GM19452 (cell line): ENCODE measurements around the gene LOXL4.
"Not testable (repeated sequence)": the region's sequence is repeated elsewhere in the genome, so short reads cannot be mapped to it uniquely, and the experiment has no call there.

Experiments used
- ATAC-seq: cut with Tn5 transposase; IDR thresholded peaks from one replicate; pipeline ENCODE4 v1.9.1; 2021; ENCODE audit not compliant: unreplicated experiment

The LOXL4 gene

DNA sequence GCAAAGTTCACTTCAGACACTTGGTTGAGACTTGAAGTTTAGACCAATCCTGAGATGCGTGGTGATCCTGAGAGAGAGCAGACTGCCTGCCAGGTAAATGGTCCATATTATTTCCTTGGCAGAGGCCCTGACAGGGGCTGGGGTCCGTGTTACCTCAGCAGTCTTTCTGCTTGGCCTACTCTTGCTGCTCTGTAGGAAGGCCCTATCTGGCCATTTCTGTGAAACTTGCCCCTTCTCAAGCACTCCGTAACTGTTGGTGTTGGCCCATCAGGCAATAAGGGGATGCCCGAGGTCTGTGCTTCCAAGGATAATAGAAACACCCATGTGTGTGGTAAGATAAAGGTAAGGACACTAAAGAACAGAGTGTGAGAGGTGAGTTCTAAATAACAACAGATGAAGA, 20.0 kb downstream of the LOXL4 start:
- ATAC-seq, result no peak

DNA sequence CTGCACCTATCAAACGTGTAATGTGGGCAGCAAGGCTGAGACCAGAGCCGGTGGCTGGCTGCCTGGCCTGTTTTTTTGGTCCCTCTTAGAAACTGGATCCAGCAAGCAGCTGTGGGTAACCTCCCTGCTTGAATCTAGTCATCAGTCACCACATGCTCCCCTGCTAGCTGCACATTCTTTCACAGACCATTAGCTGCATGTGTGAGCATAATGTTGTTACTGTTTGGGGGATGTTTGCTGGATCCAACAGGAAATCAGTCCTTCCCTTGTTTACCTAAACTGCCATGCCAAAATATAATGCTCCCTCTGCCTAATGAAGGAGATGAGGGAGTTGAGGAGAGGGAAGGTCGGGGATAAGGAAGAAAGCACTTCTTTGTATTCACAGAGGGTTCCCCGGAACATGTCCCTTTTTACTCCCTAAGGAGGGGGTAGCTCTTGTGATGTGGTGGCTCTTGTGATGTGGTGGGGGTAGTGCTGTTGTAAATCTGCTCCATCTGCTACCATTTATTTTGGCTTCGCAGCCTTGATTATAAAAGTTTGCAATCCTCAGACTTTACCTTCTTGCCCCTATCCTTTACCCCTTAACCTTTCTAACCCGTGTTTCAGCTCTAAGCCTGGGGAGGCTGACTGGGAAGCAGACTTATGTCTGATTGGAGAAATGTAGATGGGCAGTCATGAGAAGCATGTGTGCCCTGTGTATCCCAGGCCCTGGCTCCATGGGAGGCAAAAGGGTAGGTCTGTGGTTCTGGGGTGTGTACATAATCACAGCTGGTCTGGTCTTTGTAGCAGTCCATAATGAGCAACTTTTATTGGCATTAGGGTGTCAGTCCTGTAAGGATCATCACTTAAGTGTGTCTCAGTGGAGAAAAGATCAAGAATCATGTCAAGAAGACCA, 20.8 kb downstream of the LOXL4 start:
- ATAC-seq, result no peak

DNA sequence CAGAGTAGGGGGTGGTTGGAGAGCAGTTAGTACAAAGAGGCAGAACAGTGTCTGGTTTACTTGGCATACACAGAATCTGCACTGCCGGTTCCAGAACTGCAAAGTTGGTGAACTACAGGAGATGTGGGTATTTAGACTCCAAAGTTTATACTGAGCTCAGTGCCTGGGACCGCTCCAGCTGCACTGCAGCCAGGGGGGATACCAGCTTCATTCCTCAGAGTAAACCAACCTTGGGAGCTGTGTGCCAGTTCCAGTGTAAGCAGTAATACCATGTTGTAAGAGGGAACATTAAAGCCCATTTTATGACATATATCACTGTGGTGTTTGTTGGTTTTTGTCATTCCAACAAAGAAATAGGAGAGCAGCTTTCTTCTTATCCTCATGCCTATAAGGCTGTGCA, 23.4 kb downstream of the LOXL4 start:
- no peak for ATAC-seq

DNA sequence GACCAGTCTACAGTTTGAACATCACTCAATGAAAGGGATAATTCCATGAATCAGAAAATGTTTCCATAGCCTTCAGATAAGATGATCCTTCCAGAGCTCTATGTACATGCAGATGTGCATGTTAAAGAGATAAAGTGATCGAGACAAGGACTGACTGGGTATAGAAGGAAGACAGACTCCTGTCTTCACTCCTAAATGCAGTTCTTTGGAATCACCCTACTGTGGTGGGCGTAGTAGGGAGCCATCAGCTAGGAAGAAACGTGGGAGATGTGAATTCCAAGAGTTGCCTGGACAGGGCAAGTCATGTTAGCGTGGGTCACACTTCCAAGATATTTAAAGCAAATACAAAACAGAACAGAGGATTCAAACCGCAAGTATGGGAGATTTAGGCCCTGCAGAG, 23.9 kb downstream of the LOXL4 start:
- ATAC-seq, result no peak

DNA sequence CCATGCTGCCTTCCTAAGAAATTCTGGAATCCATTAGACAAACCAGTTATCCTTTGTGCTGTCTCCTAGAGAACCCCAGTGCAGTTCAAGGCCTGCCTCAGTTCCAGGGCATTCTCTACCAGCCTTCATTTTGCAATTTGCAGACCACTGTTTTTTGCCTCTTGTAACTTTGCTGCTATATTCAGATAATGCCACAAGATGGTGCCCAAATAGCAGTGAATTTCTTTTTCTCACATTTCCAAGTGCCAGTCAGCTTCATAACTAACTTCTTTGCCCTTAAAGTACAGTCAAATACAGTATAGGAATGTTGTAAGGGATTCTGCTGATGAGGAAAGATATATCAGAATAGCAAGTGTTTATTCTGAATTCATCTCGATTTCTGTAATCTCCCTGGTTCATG, 25.2 kb downstream of the LOXL4 start:
- no peak for ATAC-seq

DNA sequence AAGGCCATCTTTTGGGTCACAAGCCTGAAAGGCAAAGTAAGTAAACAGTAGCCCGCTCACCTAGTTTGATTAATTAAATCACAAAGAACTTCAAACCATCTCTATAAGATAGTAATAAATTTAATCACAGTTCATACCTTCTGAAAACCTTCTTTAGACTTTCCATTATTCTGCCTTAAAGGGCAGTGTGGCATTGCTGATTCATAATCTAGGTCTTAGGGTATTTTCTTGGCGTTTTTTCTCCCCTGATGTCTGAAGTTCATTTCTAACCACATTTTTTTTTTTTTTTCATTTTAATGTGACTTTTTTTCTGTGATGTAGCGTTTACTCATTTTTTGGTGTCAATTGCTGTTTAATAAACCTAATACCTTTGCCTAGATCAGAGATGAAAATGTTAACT, 27.5 kb downstream of the LOXL4 start:
- no peak for ATAC-seq

DNA sequence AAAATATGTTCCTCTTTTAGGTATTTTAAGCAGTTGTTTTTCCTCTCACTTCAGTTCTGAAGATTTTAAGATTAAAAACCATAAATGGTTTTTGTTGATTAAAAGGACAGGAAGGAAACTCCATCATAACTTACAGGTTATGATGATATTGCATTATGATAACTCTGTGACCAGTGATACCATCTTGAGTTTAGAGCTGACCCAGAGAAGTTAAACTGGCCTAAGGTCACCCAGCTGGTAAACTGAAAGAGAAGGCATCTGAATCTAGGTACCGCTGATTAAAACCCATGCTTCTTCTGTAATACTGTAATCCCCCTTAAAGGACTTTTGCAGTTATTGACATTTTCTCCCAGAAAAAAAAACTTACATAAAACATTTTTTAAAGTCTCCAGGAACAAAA, 29.6 kb downstream of the LOXL4 start:
- ATAC-seq, result no peak

DNA sequence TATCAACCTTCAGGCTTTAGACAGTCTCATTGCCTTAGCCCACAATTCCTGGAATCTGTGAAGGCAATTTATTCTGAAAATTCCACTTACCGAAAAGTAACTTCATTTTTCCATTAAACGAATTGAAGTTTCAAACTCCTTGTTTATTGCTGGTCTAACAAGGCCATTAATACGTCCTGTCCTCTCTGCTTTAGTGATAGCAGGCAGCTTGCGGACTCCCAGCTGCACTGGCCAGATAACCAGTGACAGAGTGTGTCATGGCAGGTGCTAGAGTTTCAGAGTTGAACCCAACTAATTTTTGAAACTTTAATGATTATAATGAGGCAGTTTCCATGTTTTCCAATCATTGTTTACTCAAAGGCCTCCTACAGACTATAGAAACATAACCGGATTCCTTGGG, 31.1 kb downstream of the LOXL4 start:
- ATAC-seq, result no peak

DNA sequence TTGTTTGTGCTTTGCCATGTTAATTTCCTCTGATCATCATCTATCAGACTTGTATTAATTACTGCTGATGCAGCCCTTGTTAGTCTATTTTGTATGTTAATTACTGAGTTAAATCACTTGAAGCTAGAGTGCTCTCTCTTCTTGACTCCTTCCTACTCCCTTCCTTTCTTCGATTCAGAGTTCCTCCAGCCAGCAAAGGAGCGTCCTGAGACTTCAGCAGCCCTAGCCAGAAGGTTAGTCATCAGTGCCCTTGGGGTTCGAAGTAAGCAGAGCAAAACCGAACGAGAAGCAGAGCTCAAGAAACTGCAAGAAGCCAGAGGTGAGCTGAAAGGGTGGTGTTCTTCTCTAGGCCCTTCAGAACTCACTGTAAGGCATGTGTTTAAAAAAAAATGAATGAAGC, 32.1 kb downstream of the LOXL4 start:
- no peak for ATAC-seq

DNA sequence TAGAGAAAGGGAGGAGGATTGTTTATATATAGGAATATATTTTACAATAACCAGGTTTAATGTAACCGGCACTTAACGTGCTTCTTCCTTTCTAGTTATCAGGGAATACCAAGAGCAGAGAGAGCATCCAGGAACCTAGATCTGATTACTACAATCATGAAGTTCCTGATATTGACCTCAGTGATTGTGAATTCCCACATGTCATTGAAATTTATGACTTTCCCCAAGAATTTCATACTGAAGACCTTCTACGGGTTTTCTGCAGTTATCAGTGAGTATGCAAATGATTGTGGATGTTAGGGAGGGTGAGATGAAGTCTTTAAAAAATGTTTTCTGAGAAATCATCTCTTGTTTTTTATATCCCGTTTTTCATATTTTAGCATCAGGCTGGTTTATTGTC, 36.6 kb downstream of the LOXL4 start:
- ATAC-seq, result no peak

DNA sequence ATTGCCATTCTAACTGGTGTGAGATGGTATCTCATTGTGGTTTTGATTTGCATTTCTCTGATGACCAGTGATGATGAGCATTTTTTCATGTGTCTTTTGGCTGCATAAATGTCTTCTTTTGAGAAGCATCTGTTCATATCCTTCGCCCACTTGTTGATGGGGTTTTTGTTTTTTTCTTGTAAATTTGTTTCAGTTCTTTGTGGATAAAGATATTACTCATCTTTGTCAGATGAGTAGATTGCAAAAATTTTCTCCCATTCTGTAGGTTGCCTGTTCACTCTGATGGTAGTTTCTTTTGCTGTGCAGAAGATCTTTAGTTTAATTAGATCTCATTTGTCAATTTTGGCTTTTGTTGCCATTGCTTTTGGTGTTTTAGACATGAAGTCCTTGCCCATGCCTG, 39.7 kb downstream of the LOXL4 start:
- not testable (repeated sequence) for ATAC-seq

DNA sequence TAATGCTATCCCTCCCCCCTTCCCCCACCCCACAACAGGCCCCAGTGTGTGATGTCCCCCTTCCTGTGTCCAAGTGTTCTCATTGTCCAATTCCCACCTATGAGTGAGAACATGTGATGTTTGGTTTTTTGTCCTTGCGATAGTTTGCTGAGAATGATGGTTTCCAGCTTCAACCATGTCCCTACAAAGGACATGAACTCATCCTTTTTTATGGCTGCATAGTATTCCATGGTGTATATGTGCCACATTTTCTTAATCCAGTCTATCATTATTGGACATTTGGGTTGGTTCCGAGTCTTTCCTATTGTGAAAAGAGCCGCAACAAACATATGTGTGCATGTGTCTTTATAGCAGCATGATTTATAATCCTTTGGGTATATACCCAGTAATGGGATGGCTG, 40.3 kb downstream of the LOXL4 start:
- not testable (repeated sequence) for ATAC-seq

DNA sequence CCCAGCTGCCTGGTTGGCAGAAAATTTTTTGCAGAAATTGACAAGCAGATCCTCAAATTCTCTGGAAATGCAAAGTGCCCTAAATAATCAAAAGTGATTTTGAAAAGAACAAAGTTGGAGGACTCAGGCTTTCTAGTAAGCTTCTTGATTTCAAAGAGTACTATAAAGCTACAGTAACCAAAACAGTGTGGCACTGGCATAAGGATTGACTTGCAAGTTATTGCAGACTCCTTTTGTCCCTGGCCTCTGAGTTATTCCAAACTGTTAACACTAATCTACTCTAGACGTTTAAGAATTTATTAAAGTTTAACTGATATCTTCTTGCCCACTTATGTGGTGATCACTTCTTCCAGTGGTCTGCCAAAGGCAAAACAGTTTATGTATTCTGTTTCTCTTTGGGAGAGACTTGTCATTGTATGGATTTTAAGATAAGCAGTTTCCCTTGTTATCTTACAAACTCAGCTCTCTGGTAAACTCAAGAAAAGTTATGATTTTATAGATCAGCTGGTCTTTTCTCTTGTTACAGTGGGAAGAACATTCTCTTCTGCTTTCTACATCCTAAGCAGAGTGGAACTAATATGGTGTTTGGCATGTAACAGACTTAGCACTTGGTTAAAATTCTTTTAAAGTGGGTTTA, 41.4 kb downstream of the LOXL4 start:
- no peak for ATAC-seq

DNA sequence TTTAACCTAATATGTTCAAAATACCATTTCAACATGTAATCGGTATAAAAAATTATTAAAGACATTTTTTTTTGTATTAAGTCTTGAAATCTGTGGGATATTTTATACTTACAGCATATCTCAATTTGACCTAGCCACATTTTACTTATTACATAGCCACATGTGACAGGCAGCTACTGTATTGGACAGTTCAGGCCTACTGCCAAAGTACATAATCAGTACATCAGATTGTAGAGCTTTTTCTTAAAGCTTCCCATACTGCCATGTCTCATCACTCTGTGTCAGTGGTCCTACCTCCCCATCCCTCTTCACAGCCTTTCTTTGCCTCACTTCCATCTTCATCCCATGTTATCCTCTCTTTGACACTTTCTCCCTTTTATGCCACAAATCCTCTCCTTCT, 43.0 kb downstream of the LOXL4 start:
- no peak for ATAC-seq

DNA sequence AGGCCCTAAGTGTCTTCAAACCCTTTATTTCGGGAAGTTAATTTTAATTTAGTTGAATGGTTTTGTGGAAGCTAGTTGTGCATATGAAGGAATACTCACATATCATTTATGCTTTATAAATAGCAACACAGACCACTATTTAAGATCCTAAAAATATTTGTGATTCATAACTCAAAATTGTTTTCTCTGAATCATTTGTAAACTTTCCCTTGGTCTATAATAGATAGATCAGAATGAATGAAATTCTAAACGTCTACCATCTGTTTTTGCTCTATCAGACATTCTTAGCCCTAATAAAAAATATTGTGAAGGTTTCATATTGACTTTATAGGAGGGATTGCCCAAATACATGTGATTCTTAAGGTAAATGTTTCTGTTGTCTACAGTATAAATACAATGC, 43.5 kb downstream of the LOXL4 start:
- no peak for ATAC-seq

DNA sequence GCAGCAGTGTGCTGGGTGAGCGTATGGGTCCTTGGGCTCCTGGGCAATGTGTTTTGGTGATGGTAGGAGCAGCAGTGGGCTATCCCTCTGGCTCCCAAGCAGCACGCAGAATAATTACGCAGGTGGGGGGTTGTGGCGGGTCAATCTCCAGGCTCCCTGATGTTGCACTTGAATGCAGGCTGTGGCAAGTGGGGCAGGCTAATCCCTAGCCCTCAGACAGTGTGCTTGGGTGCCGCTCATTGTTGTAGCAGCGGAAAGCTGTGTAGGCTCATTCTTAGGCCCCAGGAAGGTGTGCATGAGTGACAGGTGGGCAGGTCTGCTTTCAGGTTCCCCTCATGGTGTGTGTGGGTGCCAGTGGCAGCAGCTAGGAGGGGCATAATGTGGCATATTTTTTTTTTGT, 44.1 kb downstream of the LOXL4 start:
- no peak for ATAC-seq

DNA sequence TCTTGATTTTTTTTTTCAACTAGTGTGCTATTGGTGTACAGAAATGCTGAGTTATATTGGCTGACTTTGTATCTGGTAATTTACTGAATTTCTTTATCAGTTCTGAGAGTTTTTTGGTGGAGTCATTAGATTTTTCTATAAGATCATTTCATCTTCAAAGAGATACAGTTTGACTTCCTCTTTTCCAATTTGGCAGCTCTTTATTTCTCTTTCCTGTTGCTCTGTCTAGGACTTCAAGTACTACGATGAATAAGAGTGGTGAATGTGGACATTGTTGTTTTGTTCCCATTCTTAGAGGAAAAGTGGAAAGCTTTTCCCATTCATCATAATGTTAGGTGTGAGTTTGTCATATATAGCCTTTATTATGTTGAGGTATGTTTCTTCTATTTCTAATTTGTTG, 50.2 kb downstream of the LOXL4 start:
- ATAC-seq, result no peak

DNA sequence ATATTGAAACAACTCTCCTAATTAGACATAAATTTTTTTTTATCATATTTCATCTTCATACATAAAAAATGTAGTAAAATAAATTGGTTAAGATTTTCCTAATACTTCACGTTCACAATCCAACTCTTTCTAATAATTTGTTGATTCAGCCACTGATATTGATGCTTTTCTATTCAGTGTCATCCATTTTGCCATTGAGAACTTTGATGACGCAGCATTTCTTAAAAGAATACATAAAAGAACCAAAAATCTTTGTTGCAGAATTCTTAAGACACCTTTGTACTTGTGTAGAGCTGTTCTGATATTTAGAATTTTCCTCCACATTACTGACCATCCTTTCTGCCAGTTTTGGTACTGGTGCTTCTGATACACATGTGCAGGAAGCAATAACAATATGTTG, 52.6 kb downstream of the LOXL4 start:
- ATAC-seq, result no peak

DNA sequence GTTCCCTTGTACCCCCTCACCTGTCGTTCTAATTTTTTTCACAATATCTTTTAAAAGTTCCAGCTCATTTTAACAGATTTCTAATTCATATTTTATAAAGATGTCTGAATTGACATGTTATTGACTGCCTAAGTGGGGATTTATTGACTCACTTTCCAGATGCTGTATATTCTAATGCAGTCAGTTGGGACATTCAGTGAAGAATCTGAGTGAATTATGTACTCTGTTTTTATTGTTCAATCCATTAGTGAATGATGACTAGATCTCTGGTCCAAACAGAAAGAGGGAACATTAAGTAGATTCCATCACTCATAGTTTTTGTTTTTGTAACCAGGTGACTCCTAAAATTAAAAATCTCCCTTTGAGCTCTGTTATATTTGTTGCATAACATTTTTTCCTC, 54.3 kb downstream of the LOXL4 start:
- ATAC-seq, result no peak

DNA sequence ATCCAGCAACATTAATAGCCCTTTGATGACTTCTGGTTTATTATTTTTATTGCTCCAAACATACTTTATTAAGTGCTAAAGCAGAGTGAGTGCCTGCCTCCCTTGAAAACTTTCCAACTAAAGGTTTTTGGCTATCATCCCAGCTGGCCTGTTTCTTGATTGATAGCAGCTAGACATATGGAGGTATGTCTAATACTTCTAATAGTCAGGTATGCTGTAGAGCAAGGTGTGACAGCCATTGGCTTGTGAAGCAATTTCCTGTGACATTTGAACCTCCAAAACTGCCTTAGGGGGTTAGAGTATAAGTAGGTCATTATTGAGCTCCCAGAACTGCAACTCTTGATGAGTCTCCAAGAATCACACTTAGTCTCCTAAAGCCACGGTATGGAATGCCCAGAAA, 55.8 kb downstream of the LOXL4 start:
- no peak for ATAC-seq

DNA sequence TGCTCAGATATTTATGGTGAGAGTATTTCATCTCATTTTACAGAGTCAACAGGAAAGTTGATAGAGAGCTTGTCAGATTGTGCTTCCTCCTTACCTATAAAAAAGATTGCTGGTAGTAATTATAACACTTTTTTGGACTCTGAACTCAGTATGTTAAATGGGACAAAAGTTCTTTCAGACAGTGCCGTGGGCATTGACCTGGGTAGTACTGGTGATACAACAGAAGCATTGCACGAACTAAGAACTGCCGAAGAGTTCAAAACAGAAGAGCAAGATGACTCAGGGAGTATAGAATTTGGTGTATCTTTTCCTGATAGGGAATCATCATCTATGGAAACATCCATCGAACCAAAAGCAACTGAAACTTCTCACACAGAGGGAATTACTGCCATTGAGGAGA, 58.6 kb downstream of the LOXL4 start:
- no peak for ATAC-seq

DNA sequence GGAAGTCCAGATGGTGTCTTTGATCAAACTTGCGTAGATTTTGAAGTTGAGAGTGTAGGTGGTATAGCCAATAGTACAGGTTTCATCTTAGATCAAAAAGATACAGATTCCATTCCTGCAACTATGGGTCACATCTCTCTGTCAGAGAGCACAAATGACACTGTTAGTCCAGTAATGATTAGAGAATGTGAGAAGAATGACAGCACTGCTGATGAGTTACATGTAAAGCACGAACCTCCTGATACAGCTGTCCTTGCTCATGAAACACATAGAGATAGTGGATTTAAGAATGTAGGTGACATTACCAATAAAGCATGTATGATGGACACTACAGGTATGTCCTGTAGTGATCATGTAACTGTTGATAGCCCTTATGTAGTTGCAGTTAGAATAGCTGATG, 59.1 kb downstream of the LOXL4 start:
- ATAC-seq, result no peak

DNA sequence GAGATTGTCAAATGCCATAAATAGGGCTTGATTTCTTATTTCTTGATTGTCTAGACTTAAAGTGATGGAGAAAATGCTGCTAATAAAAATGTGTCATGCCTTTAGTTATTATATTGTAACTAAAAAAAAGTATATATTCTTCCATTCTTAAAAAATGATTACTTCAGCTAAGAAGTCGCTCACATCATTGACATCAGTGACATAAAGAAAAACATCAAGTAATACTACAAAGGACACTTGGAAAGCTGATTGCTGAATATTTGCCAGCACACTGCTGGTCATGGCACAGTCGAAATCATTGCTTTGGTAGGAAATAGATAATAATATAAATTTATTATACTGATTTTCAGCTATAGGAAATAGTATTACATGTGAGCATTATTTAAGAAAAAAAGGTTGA, 62.6 kb downstream of the LOXL4 start:
- ATAC-seq, result no peak
